K562 (cell line): ENCODE measurements around the gene FETUB. TPM values are rescaled to one million over a fixed set of nuclear protein-coding genes. Genes with fewer than 3 reads are reported as not detected.

Experiments
- ATAC-seq: fragments of 200-7000 bp; cut with Tn5 transposase; 3 replicates; pipeline ENCODE4 v1.9.1; 2020; ENCODE audit warnings: moderate library complexity
- BruUV-seq: library from RNA; stranded (reverse); fragments of 400-500 nt; replicated peaks from 2 replicates; lab custom pipeline; 2021; lab: Mats Ljungman, UMichigan
- CTCF ChIA-PET: fragments of 300-600 bp; formaldehyde crosslinking; extraction: SDS; loops from one replicate; lab custom pipeline; 2021; ENCODE audit warnings: low intra/inter-chr PET ratio; lab: Yijun Ruan, JAX
- POLR2A ChIA-PET: fragments of 300-600, 350-650 bp; sonication (Branson Sonifier 250); formaldehyde crosslinking; extraction: SDS; loops from one replicate; lab custom pipeline; 2021; ENCODE audit warnings: antibody characterized with exemption, inconsistent platforms; lab: Yijun Ruan, JAX
- DNase-seq, 4 experiments: peaks; one replicate each; pipeline versions ENCODE4 v3.0.0 to v3.0.0-alpha.2; 2011 to 2018; ENCODE audit warnings: low spot score in 3 of 4, mixed read lengths in 3 of 4; ENCODE audit errors: extremely low read depth in 1 of 4
- FAIRE-seq: peaks from 2 replicates; lab custom pipeline; 2011; peaks lifted over from hg19 to GRCh38; lab: Jason Lieb, UNC
- H2AFZ ChIP-seq: 2 replicates; pipeline ENCODE4 v1.6.0; 2011; ENCODE audit warnings: low read depth, low read length, control low read depth, inconsistent platforms
- H3K27ac ChIP-seq: fragments of 200-600 bp; 3 replicates; pipeline ENCODE4 v1.8.0; 2011; ENCODE audit warnings: low read depth, mild to moderate bottlenecking, control low read depth, inconsistent platforms, low read length, moderate library complexity, mixed read lengths; ENCODE audit errors: extremely low read depth
- H3K27me3 ChIP-seq, 2 experiments: fragments of 300-600 bp in 1 of 2; 2 replicates in 1 of 2; 3 replicates in 1 of 2; pipeline versions ENCODE4 v1.6.0 to v1.8.0; 2011; ENCODE audit warnings: inconsistent platforms in 2 of 2, low read length in 2 of 2, mild to moderate bottlenecking in 1 of 2, mixed read lengths in 1 of 2, moderate library complexity in 1 of 2; ENCODE audit not compliant: control insufficient read depth in 2 of 2, insufficient read depth in 2 of 2
- H3K36me3 ChIP-seq: fragments of 300-600 bp; 3 replicates; pipeline ENCODE4 v1.8.0; 2011; ENCODE audit warnings: mild to moderate bottlenecking, low read length, inconsistent platforms; ENCODE audit not compliant: control insufficient read depth, insufficient read depth
- H3K4me1 ChIP-seq, 2 experiments: fragments of 200-600 bp in 1 of 2; replicated peaks in 1 of 2; 2 replicates in 1 of 2; 3 replicates in 1 of 2; pipeline versions ENCODE4 v1.5.1 to v1.8.0; 2011; ENCODE audit warnings: inconsistent platforms in 2 of 2, low read length in 2 of 2, mild to moderate bottlenecking in 1 of 2, mixed read lengths in 1 of 2, moderate library complexity in 1 of 2; ENCODE audit not compliant: control insufficient read depth in 2 of 2, insufficient read depth in 2 of 2
- H3K4me2 ChIP-seq: 2 replicates; pipeline ENCODE4 v1.6.1; 2011; ENCODE audit warnings: low read length, control low read depth, inconsistent platforms, mixed read lengths; ENCODE audit not compliant: insufficient read depth
- H3K4me3 ChIP-seq: fragments of 200-600 bp; sonication (generic), shearing (Covaris generic); 2 replicates; pipeline ENCODE4 v1.5.1; 2016; ENCODE audit warnings: control low read depth, inconsistent platforms
- H3K79me2 ChIP-seq: fragments of 200-600 bp; 3 replicates; pipeline ENCODE4 v1.8.0; 2011; ENCODE audit warnings: low read length, inconsistent platforms; ENCODE audit not compliant: control insufficient read depth, insufficient read depth
- H3K9ac ChIP-seq, 2 experiments: 2 replicates each; pipeline versions ENCODE4 v1.6.0 to v1.6.1; 2011; ENCODE audit warnings: low read depth in 2 of 2, low read length in 2 of 2, control low read depth in 1 of 2, inconsistent platforms in 1 of 2, mild to moderate bottlenecking in 1 of 2, mixed read lengths in 1 of 2; ENCODE audit not compliant: insufficient read depth in 1 of 2
- H3K9me1 ChIP-seq: one replicate; pipeline ENCODE4 v1.6.0; 2011; ENCODE audit warnings: inconsistent platforms, mild to moderate bottlenecking, low read length, moderate library complexity; ENCODE audit not compliant: control insufficient read depth, insufficient read depth
- H3K9me3 ChIP-seq: replicated peaks from 2 replicates; pipeline ENCODE4 v1.5.1; 2011; ENCODE audit warnings: low read depth, low read length, inconsistent platforms; ENCODE audit not compliant: control insufficient read depth, insufficient read depth
- H4K20me1 ChIP-seq: replicated peaks from 2 replicates; pipeline ENCODE4 v1.6.1; 2011; ENCODE audit warnings: low read length, inconsistent platforms, mixed read lengths; ENCODE audit not compliant: control insufficient read depth, insufficient read depth
- ASH1L ChIP-seq: fragments of 450-650 bp; IDR thresholded peaks from 2 replicates; pipeline ENCODE4 v1.6.1; 2018; ENCODE audit warnings: borderline replicate concordance, mild to moderate bottlenecking, low read depth; ENCODE audit not compliant: partially characterized antibody
- ILF3 ChIP-seq: fragments of 450-650 bp; IDR thresholded peaks from 2 replicates; pipeline ENCODE4 v1.6.1; 2018; ENCODE audit warnings: antibody characterized with exemption, mild to moderate bottlenecking, moderate library complexity, borderline replicate concordance
- POLR2AphosphoS2 ChIP-seq: IDR thresholded peaks from 2 replicates; pipeline ENCODE4 v1.6.1; 2012; ENCODE audit warnings: low read length, improper control_type of control experiment
- SIX5 ChIP-seq, 2 experiments: IDR thresholded peaks; 2 replicates each; pipeline ENCODE4 v1.6.1; 2011; ENCODE audit warnings: low read length in 2 of 2, borderline replicate concordance in 1 of 2, low read depth in 1 of 2, mild to moderate bottlenecking in 1 of 2, moderate library complexity in 1 of 2; ENCODE audit not compliant: insufficient read depth in 1 of 2
- SMAD2 ChIP-seq: fragments of 150-350 bp; IDR thresholded peaks from 2 replicates; pipeline ENCODE4 v1.6.1; 2014; ENCODE audit warnings: low read depth, mild to moderate bottlenecking, low read length
- SMC3 ChIP-seq: conservative IDR thresholded peaks from 2 replicates; pipeline ENCODE4 v1.6.1; 2011; ENCODE audit warnings: low read depth, low read length, improper control_type of control experiment; ENCODE audit not compliant: insufficient read depth
- ZBTB8A ChIP-seq: fragments of 450-650 bp; IDR thresholded peaks from 2 replicates; pipeline ENCODE4 v1.6.1; 2018; ENCODE audit warnings: mild to moderate bottlenecking, moderate library complexity; ENCODE audit not compliant: partially characterized antibody
- ZNF551 ChIP-seq: fragments of 250-450 bp; sonication (Bioruptor Pico); IDR thresholded peaks from 2 replicates; pipeline ENCODE4 v1.5.0; 2021; ENCODE audit warnings: mild to moderate bottlenecking, moderate library complexity
- ZNF778 ChIP-seq: fragments of 450-650 bp; formaldehyde crosslinking; IDR thresholded peaks from 2 replicates; pipeline ENCODE4 v1.4.0; 2020; ENCODE audit warnings: mild to moderate bottlenecking, moderate library complexity
- WGBS: fragments of 100-300 bp; shearing (Covaris generic); methylation state at CpG from one replicate; pipeline ENCODE4 v1.1.6; 2016; ENCODE audit warnings: low coverage, mixed read lengths; ENCODE audit not compliant: insufficient coverage; ENCODE audit errors: missing lambda C conversion rate; 5-methylcytosine and 5-hydroxymethylcytosine counted together
- in situ Hi-C: fragments of 300-500 bp; cut with MboI; formaldehyde crosslinking; loops from 4 replicates; pipeline ENCODE4 v1.15.0; 2018; ENCODE audit warnings: inconsistent platforms, mixed read lengths
- intact Hi-C: fragments of 100-400 bp; cut with micrococcal nuclease; formaldehyde crosslinking; loops from 2 replicates; pipeline ENCODE4 v1.14.2; 2022
- polyA plus RNA-seq, 8 experiments: library from polyadenylated mRNA; depleted of rRNA in 4 of 8; stranded (reverse) in 5 of 8; unstranded in 3 of 8; fragments of >200 nt; fragmentation: Nextera tagmentation in 2 of 8; fragmentation: Illumina TruSeq in 1 of 8; extraction: Ambion mirVana in 2 of 8; extraction: Trizol in 1 of 8; gene quantifications; 2 replicates each; pipeline versions ENCODE4 v1.2.1 to v1.2.3, GENCODE V29; 2011 to 2014; ENCODE audit warnings: inconsistent platforms in 1 of 8, missing spikeins in 1 of 8
- total RNA-seq, 7 experiments: library from RNA; depleted of rRNA in 6 of 7; stranded (reverse); fragments of >200 nt in 6 of 7; fragmentation: Illumina TruSeq in 2 of 7; extraction: Trizol in 2 of 7; gene quantifications; 2 replicates each; pipeline versions ENCODE4 v1.2.1 to v1.2.3, GENCODE V29; 2011 to 2021; ENCODE audit warnings: low replicate concordance in 1 of 7
- TF ChIP-seq, protein P1 (sequence below): fragments of 250-450 bp; sonication (Bioruptor Pico); IDR thresholded peaks from 2 replicates; pipeline ENCODE4 v1.5.0; 2021

FETUB gene
- total and polyA plus RNA-seq, 9 of the 15 experiments (the other 6 are each of a cell fraction or from before 2014, with no cell fraction given): not detected

- no peaks in the 10 kb centered on the region for H3K79me2 ChIP-seq
- H3K9ac ChIP-seq: no peak overlapping the region
- POLR2A ChIA-PET: interaction anchor here (1.6 kb wide), 1 partner anchor 180 kb away, joined by 8 read pairs; the partner anchor contains the start of gene EIF4A2
- no peak overlapping the region for H3K27ac ChIP-seq
- no peak for FAIRE-seq
- in situ Hi-C loops: no loop called here
- no peak for DNase-seq
- WGBS: 44% methylated on average over 7 of the region's 7 CpGs
- H4K20me1 ChIP-seq: no peaks in the 10 kb centered on the region
- no peaks in the 10 kb centered on the region for H3K9me1 ChIP-seq
- H3K4me1 ChIP-seq: peaks cover 6 to 16% of the 10 kb centered on the region in 2 experiments
- no peak overlapping the region for H3K4me3 ChIP-seq
- ATAC-seq: no peak
- CTCF ChIA-PET: no interaction called here
- TF ChIP-seq SIX5 (IDR thresholded peaks at IDR 0.05; ENCODE audit: borderline replicate concordance in 1 of 2, insufficient read depth in 1 of 2, low read depth in 1 of 2, low read length in 2 of 2): no peak
- no peak for TF ChIP-seq ZBTB8A
- no peak for TF ChIP-seq ILF3
- no peak for TF ChIP-seq SMAD2
- TF ChIP-seq, all 486 proteins: peak for 0
- intact Hi-C loops: no loop called here
- H3K36me3 ChIP-seq: no peaks in the 10 kb centered on the region
- no TSS peak for BruUV-seq
- no peaks in the 10 kb centered on the region for H3K9me3 ChIP-seq
- no peaks in the 10 kb centered on the region; a peak in 2 of 5 replicates for H3K27me3 ChIP-seq
- no peak overlapping the region for H3K4me2 ChIP-seq
- H2AFZ ChIP-seq: no peak overlapping the region
These were observed 37.0 kb upstream of the FETUB start for GRCh38 chr3:186603159-186603558.

- H4K20me1 ChIP-seq: no peaks in the 10 kb centered on the region
- POLR2A ChIA-PET: interaction anchor here (0.7 kb wide), 1 partner anchor 34 kb away, joined by 3 read pairs; no protein-coding TSS in a partner anchor
- FAIRE-seq (no peak), DNase-seq (no peak), ATAC-seq (no peak)
- peaks cover 0 to 9% of the 10 kb centered on the region in 2 experiments; a peak in 2 of 5 replicates for H3K4me1 ChIP-seq
- H3K9ac ChIP-seq: no peak overlapping the region
- no peak overlapping the region for H3K4me3 ChIP-seq
- H3K36me3 ChIP-seq: no peaks in the 10 kb centered on the region
- H3K9me3 ChIP-seq: no peaks in the 10 kb centered on the region
- no peak overlapping the region for H3K4me2 ChIP-seq
- in situ Hi-C loops: no loop called here
- intact Hi-C loops: loop anchor here (5.0 kb wide), 1 partner anchor 623 kb away; no protein-coding TSS in a partner anchor
- TF ChIP-seq SMC3 (no peak), ZNF778 (CRISPR knock-in tag) (no peak), ZNF551 (no peak), ASH1L (no peak), POLR2AphosphoS2 (no peak)
- TF ChIP-seq, protein P1, sequence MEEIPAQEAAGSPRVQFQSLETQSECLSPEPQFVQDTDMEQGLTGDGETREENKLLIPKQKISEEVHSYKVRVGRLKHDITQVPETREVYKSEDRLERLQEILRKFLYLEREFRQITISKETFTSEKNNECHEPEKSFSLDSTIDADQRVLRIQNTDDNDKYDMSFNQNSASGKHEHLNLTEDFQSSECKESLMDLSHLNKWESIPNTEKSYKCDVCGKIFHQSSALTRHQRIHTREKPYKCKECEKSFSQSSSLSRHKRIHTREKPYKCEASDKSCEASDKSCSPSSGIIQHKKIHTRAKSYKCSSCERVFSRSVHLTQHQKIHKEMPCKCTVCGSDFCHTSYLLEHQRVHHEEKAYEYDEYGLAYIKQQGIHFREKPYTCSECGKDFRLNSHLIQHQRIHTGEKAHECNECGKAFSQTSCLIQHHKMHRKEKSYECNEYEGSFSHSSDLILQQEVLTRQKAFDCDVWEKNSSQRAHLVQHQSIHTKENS (CRISPR knock-in tag): no peak
- CTCF ChIA-PET: no interaction called here
- H3K27me3 ChIP-seq: no peaks in the 10 kb centered on the region; a peak in 2 of 5 replicates
- no peaks in the 10 kb centered on the region for H3K79me2 ChIP-seq
- no peaks in the 10 kb centered on the region for H3K9me1 ChIP-seq
- BruUV-seq: no TSS peak
- H3K27ac ChIP-seq: no peak overlapping the region
- no peak overlapping the region for H2AFZ ChIP-seq
These were observed 35.1 kb upstream of the FETUB start for GRCh38 chr3:186605078-186605477.
